DMS153 treated with DMSO at 0.1 percent for 48 hours (cell line): ENCODE results near the gene HAAO.
"Not testable (repeated sequence)": the region's sequence is repeated elsewhere in the genome, so short reads cannot be mapped to it uniquely, and the experiment has no call there.

Source experiments
- DNase-seq: peaks from one replicate; lab custom pipeline; 2025; ENCODE audit not compliant: unreplicated experiment; lab: John Stamatoyannopoulos, UW

HAAO gene

DNA sequence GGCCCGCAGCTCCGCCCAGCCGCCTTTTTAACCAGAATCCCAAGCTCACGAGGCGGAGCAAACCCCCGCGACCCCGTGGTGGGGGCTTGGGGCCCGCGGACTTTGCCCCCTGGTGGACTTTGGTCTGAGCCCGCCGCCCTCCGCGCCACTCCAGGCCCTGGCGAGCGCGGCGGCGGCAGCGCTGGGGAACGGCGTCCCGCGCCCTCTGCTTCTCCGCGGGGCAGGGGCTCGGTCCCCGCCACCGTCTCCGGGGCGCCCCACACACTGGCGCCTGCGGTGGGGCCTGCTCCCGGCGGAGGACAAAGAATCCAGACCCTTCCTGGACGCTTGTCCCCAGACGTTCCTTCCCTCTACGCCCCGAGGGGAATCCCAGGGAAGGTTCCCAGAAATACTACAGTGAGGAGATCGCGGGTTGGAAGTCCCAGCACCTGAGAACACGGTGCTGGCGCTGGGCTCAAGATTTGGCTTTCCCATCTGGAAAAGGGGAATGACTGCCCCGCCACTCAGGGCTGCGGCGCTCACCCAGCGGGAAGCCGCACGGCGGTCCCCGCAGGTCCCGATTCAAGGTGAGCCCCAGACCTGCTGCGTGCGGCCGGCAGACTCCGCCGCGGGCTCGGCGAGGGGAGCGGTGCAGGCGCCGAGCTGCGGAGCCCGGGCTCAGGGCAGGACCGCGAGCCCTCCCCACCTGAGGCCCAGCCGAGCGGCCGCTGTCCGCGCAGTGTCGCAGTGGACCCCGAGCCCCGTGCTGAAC is at the start of gene HAAO:
HAAO (minus strand) TSS at position 1 of the 751 bp plus-strand sequence. CDS start 47 bp downstream, outside the sequence.
- no peak for DNase-seq

DNA sequence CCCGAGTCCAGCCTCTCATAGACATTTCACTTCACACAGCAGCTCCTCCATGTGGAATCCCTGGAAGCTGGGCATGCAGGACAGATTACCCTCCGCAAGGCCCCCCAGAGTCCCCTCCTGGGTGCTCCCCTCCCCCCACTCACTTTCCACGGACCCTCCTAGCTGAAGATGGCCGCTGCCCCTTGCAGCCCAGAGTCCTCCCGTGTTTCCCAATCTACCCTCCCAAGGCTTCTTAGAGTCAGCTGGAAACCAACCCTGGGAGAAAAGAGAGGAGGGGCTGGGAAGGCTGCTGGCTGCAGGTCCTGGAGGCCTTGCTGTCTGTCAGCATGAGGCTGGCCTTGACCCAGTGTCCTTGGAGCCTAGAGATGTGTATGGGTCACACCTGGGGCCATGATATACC is 49.0 kb upstream of the HAAO start:
- DNase-seq = no peak

DNA sequence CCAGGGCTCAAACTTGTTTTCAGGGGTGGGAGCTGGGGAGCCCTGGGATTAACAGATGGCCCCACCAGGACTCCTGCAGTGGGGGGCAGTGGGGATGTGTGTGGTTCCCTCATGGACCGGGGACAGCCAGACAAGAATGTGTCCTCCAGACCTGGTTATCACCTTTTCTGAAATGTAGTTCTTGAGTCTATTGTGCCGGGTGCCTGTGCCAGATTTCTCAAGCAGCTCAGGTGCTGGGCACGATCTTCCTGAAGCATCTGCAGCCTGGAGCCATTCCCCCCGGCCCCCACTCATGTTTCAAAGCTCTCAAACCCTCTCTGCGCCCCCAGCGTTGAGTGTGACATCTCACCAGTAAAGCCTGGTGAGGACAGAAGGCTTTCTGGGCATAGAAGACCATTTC is 48.4 kb upstream of the HAAO start:
- no peak for DNase-seq

DNA sequence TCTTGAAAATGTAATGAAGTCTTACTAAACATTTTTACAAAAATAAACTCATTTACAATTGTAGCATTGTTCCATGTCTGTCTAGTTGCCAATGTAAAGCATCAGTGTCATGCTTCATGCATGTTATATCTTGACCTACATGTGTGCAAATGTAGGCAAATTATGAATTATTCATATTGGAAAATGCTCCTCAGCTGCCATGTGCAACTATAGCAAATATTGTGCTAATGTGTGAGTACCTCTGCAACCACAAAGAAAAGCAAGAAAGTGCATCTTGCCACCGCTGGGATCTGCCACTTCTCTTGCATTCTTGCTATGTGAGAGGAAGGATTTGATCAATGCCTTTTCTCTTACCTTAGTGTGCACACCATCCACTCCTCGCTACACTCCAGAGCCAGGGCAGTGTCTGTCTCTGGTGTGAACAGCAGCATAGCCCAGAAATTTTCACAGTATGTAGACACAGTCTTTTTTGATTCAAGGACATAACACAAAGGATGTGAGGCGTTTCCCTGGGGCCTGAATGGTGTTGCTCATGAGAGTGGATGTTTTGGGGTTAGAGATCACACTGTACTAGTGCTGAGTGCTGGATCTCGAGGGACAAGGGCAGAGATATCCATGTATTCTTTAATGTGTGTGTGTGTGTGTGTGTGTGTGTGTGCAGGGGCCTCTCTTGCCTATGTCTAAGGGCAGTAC is 47.6 kb upstream of the HAAO start:
- no peak for DNase-seq

DNA sequence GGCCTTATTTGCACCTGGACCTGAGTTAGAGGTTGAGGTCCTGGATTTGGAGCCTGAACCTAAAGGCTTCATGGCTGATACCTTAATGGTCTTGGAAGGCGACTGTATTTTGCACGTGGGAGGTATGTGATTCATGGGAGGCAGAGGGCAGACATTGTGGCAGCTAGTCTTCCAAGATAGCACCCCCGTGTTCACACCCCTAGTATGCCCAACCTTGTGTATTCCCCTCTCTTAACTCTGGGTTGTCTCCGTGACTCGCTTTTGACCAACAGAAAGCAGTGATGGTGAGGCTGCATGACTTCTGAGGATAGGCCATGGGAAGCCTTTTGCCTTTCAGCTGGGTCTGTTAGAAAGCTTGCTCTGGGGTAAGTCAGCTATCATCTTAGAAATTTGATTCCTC is 45.8 kb upstream of the HAAO start:
- no peak for DNase-seq

DNA sequence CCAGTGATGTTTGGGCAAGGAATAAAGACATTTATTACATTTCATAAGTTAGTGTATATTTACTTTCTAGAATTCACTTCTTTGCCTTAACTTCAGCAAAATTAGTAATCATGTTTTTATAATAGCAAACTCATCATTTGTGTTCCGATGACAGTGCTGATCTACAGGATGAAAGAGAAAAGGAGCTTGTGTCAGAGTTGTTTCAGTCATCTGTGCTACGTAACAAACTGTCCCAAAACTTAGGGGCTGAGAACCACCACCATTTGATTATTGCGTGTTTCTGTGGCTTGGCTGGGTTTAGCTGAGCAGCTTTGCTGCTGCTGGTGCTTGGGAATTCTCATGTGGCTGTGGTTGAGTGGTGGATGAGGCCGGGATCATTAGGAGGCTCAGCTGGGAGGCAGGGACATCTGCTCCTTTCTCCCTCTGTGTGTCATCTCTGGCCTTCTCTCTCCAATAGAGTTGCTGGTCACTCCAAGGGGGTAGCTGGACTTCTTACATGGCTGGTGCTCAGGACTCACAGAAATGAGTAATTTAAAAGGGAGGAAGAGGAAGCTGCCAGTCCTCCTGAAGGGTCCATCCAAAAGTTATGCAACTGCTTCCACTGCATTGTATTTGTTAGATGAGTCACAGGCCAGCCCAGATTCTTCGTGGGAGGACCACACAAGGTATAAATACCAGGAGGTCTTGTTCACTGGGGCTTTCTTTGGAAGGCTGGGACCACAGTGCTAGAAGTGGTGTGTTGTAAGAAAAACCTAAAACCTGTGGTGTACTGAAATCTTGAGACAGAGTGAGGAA is 43.4 kb upstream of the HAAO start:
- no peak for DNase-seq

DNA sequence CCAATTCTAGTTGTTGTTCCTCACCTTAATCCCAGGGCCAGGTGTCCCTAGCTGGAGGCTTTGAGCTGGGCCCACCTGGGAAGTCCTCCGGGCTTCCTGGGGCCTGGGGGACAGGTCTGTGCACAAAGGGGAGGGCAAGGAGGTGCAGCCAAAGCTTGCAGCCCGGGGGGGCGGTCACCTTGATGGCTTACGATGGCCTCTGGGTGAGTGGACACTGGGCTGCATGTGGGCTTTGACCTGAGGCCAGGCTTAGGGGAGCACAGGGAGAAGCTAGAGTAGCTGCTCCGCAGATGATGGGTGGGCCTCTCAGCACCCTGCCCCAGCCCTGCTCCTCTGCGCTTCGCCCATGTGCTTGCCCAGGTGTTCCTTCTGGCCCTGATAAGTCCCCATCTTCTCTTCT is 41.8 kb upstream of the HAAO start:
- no peak for DNase-seq

DNA sequence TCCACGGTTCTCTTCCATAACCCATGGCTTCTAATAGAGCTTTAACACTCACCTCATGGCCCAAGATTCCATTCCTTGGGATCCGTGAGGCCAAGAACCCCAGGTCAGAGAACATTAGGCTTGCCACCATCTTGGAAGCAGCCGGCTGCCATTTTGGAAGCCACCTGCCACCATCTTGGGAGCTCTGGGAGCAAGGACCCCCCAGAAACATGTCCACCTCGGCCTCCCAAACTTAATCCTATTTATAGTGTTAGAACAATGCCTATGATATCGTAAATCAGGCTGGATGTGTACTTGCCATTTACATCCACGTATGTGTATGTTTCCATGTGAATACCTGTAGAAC is 39.9 kb upstream of the HAAO start:
- no peak for DNase-seq

DNA sequence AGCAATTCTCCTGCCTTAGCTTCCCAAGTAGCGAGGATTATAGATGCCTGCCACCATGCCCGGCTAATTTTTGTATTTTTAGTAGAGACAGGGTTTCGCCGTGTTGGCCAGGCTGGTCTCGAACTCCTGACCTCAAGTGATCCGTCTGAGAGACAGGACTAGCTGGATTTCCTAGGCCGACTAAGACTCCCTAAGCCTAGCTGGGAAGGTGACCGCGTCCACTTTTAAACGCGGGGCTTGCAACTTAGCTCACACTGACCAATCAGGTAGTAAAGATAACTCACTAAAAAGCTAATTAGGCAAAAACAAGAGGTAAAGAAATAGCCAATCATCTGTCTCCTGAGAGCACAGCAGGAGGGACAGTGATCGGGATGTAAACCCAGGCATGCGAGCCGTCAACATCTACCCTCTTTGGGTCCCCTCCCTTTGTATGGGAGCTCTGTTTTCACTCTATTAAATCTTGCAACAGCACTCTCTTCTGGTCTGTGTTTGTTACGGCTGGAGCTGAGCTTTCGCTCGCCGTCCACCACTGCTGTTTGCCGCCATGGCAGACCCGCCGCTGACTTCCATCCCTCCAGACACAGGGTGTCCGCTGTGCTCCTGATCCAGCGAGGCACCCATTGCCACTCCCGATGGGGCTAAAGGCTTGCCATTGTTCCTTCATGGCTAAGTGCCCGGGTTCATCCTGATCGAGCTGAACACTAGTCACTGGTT is 39.3 kb upstream of the HAAO start:
- DNase-seq = not testable (repeated sequence)

DNA sequence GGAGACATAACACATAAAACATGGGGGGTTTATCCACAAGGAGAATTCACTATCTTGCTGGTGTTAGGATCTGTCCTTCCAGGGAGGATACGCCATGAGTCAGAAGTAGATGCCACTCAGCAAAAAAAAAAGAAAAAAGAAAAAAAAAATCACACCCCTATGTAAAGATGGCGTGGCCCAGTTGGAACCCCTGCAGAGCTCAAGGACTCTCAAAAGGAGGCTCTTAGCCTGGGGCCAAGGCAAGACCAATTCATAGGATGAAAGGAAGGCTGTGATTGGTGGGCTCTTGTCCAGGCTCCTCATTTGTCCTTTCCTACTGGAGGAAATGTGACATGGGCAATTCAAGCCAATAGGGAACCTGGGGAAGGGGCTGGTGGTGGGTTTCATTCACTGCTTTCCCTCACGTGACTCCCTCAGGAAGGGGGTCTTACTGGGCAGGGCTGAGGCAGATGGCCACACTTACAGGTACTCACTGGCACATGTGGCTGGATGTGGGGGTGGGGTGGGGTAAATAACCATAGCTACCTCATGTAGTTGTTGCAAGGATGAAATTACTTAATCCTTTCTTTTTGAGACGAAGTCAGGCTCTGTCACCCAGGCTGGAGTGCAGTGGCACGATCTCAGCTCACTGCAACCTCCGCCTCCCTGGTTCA is 38.7 kb upstream of the HAAO start:
- DNase-seq = no peak

DNA sequence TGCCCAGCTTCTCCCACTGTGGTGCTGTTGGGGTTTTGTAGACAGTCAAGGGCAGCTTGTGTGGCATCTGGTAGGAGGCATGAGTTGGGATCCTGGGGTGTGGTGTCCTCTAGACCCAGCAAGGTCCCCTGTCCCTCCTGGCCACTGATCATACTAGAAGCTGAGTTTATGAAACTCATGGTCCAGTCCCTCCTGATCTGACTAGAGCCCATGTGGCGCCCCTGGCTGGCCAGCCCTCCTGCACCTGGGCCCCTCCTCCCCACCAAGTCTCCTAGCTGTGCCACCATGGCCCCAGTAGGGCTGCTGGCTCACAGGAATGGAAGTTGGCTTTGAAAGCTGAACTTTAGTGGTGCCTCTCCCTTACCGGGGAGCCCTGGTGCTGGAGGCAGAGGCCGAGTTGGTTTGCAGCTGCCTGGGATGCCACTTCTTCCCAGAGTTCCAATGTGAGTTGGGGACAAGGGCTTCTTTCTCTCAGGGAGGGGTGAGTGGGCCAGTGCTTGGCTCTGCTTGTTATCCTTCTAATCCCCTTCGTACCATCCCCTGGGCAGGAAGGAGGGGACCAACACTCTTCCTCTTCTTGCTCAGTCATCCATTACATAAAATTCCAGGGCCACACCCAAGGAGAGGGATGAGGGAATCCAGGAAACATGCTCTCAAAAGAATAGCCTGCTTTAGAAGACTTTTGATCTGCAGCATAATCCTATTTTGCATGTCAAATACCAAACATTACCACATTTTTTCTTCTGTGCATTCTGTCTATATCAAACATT is 37.5 kb upstream of the HAAO start:
- DNase-seq = no peak

DNA sequence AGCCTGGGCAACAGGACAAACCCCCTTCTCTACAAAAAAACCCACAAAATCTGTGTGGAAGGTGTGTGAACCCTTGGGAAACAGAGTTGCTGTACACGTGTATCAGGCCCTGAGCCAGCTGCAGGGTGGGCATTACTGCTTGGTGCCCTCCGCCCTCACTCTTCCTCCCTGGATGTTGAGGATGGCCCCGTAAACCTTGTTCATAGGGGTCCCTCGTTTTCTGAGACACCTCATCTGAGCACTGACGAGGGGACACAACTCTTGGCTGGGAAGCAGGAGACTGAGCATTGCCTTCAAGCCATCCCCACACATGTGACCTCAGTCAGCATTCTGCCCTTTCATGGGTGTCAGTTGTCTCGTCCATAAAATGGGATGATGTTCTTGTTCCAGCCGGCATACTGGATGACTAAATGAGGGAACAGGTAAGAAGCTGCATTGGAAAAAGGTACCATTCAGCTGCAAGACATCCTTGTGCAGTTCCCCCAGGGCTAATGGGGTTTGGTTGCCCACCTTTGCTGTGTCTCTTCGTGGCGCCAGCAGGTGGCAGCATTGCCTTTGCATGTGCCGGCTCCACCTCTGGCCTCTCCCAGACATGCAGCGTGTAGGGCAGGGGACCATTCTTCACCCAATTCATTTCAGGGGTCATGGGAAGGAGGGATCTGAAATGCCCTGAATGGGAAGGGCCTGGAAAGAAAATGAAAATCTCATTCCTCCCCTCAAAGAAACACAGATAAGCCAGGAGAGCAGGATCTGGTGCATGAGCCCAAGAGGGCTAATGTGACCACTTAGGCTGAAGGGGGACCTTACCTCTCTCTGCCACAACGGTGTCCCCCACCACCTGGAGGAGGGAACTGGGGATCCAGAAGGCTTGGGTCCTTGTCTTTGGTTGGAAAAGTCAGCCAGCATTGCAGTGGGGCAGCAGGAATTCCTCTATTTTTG is 36.4 kb upstream of the HAAO start:
- DNase-seq = peak; percentile 54

DNA sequence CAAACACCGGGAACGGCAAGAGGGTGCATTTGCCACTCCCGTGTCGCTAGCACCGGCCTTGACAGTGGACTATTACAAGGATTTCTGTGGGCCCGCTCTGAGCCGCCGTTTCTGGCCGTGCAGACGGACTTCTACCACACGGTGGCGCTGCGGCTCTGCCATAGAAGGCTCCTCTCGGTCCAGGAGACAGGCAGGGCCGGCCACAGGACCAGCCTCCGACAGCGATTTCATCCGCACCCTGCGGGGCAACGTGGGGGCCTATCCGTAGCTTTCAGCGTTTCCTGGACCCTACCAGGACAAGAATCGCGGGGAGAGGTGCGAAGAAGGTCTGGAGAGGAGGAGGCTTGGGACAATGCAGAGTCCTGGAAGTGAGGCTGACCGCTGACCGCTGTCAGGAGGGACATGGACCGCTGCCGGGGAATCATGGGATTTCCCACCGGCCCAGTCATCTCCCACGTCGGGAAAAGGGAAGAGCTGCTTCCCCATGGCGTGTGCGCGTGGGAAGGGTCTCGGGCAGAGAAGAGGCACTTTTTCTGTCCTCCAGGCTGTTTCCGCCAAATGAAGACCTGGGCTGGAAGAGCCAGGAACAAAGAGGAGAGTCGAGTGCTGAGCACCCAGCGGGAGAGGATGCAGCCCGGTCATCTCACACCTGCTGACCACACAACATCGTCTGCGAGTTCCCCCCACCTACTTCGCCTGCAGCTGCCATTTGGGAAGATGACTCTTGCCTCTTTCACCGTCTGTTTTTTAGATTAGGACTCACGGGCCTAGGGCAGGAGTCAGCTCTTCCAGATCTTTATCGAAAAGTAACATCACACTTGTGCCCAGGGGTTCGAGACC is 35.5 kb upstream of the HAAO start:
- DNase-seq = peak; percentile 73

DNA sequence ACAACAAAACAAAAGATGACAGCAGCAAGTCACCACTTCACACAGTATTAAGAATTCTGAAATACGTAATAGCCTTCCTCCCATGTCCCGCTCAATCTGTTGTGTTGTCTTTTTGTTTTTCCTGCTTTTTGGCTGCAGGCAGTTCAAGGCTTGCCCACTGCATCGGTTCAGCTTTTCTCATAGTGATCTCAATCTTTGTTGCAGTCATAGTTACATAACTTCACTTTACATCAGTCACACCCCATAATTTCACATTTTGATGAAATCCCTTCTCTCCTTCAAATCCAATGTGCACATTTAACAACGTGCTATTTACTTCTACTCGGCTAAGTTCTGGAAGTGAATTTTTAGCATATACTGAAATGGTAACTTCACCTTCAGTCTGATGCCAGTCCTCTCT is 33.8 kb upstream of the HAAO start:
- no peak for DNase-seq

DNA sequence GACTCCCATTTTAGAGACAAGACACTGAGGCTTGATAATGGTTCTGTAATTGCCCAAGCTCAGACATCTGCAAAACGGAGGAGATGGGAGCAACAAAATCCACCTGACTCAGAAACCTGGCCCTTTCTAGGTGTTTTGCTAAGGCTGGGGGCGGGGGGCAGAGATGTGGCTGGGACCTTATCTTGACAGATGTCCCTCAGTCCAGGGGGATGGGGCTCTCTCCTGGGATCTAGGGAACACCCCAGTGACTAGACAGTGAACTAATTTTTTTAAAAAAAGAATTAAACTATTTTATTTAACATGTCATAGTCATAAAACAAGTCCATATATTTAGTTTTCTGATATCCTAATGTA is 32.0 kb upstream of the HAAO start:
- DNase-seq = no peak

DNA sequence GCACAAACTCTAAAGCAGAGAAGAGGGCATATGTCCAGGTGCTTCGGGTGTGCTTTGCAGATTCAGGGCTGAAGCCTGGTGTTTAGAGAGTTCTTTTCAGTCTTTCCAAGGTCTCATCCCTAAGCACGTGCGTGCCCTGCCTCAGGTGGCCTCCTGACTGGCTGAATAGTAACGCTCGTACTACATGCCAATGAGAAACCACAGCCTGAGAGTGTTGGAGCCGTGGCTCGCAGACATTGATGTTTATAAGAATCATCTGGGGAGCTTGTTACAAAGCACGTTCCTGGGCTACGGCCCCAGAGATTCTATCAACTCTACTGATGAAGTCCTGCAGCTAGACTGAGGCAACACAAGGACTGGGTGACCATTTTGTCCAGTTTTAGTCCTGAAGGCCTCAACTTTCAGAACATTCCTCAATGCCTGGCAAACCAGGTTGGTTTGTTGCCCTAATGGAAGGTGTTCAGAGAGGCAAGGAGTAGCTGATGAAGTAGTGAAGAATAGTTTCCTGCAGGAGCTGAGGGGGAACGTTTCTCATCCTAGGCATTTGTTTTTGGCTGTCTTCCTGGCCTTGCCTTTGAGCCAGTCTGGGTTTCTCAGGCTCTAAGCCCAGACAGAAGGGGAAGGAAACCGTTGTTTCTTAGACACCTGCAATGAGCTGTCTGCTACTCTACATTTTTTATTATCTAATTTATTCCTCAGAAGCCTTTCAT is 31.5 kb upstream of the HAAO start:
- no peak for DNase-seq

DNA sequence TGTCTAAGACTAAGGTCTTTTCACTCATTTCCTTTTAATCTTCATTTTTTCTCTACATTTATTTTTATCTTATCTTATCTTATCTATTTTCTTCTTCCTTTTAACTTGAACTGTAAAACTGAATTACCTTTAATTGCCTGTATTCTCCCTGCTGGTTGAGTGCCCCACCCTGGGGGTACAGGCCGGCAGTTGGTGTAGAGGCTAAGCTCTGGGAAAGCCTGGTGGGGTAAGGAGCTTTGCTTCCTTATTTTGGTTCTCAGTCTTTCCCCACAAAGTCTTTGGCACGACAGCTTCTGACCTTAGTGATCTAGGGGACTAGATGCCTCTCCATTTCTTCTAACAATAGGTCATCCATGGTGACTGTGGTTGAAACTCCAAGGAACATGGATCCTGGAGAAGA is 26.8 kb upstream of the HAAO start:
- no peak for DNase-seq

DNA sequence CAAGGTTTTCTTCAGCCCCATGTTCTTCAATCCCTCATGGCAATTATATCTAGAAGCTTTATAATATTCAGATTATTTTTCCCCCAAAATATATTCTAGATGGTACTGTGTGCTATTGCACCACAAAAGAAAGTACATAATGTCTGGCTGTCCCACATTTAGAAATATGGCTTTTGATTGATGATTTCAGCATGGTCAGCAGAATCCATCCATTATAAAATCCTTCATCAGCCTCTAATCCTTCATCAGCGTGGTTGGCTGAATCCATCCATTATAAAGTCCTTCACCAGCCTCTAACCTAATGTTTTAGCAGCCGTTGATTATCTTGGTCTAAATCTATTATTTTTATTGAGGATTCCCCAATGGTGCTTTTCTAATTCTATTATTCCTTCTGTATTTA is 23.3 kb upstream of the HAAO start:
- no peak for DNase-seq
